Activated B cell treated with CpG ODN at 0.5 μM for 24 hours (primary cell): Measurements from ENCODE around the gene RPL12. TPM values are rescaled to one million over a fixed set of nuclear protein-coding genes. Genes with fewer than 3 reads are reported as not detected.

Source experiments
- ATAC-seq: fragments of 200-7000 bp; cut with Tn5 transposase; one replicate; pipeline ENCODE4 v1.10.0; 2021; ENCODE audit warnings: low read depth, mild to moderate bottlenecking, moderate library complexity
- CTCF ChIA-PET: fragments of 350-600 bp; sonication (Branson Sonifier 250); formaldehyde crosslinking; loops from one replicate; lab custom pipeline; 2021; ENCODE audit warnings: antibody characterized with exemption; lab: Charles Lee
- POLR2A ChIA-PET: fragments of 350-600 bp; sonication (Branson Sonifier 250); formaldehyde crosslinking; loops from one replicate; lab custom pipeline; 2021; ENCODE audit warnings: antibody characterized with exemption; lab: Charles Lee
- DNase-seq: peaks from one replicate; pipeline ENCODE4 v3.0.0; 2022
- H3K27ac Mint-ChIP-seq: one replicate; pipeline ENCODE4 v1.8.0; 2020; ENCODE audit warnings: mixed read lengths
- H3K27me3 Mint-ChIP-seq: one replicate; pipeline ENCODE4 v1.8.0; 2021; ENCODE audit warnings: mixed read lengths
- H3K36me3 Mint-ChIP-seq: one replicate; pipeline ENCODE4 v1.8.0; 2021; ENCODE audit warnings: low read depth, mixed read lengths
- H3K4me1 Mint-ChIP-seq: one replicate; pipeline ENCODE4 v1.8.0; 2021; ENCODE audit warnings: mixed read lengths
- H3K4me3 Mint-ChIP-seq: one replicate; pipeline ENCODE4 v1.8.0; 2020; ENCODE audit warnings: mild to moderate bottlenecking, mixed read lengths
- H3K9me3 Mint-ChIP-seq: one replicate; pipeline ENCODE4 v1.8.0; 2020; ENCODE audit warnings: mixed read lengths
- intact Hi-C: fragments of 100-400 bp; cut with micrococcal nuclease; formaldehyde crosslinking; loops from one replicate; pipeline ENCODE4 v1.15.1; 2024
- total RNA-seq: library from RNA; stranded (reverse); gene quantifications from 2 replicates; pipeline ENCODE4 v1.2.3, GENCODE V29; 2022
- TF ChIP-seq, protein P1 (sequence below): fragments of 200-600 bp; IDR thresholded peaks from one replicate; pipeline ENCODE4 v1.8.0; 2022; ENCODE audit warnings: antibody characterized with exemption, mild to moderate bottlenecking

The RPL12 gene
- 2,278 and 2,307 TPM in 2 replicates for total RNA-seq

DNA sequence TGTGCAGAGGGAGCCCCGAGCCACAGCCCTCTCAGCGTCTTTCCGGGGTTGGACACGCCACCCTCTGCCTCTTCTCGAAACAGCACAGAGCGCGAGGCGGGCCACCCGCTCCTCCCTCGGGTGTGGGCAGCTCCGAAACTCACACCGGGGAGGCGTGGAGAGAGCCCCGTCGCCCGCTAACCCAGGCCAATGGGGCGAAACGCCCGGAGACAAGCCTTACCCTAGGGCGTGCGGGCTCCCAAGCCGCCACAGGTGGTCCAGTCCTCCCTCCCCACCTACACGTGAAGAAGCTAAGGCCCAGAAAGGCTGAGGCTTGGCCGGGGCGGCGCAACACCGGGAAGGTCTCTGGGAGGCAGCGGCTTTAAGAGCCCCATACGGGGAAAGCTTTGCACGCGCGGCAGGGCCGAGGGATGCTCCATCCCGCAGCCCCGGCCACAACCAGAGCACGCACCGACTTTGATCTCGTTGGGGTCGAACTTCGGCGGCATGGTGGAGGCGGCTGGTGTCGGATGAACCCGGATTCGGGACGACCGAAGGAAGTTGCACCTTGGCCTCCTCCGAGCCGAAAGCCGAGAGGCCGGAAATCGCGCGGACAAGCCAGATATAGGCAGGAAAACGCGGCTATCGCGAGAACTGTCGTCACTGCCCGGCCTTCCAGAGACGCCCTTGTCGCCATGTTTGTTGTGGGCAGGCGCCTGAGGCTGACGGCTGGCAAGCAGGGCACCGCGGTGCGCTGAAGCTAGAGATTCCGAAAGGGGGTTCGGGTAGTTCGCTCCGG is at the start of gene RPL12, which contains the start of gene LRSAM1:
Gene RPL12, minus strand, starts transcription at position 577 of the 778 bp plus-strand sequence. Its CDS starts 89 bp downstream, at position 488.
Gene LRSAM1, plus strand, starts transcription at position 681 of the 778 bp plus-strand sequence. CDS start 3,018 bp downstream, outside the sequence.
- H3K27me3 Mint-ChIP-seq: no peaks in the 10 kb centered on the region
- intact Hi-C loops: loop anchor here (1.0 to 5.0 kb wide), 9 partner anchors 27 to 1431 kb away; partner anchors contain the start of genes KYAT1, LRRC8A, PTRH1 and SH2D3C
- peaks cover 65% of the 10 kb centered on the region for H3K36me3 Mint-ChIP-seq
- ATAC-seq (peak; percentile 66), DNase-seq (peak; percentile 99)
- H3K4me3 Mint-ChIP-seq: peak within 1 kb of the TSS; percentile 96
- ChIA-PET POLR2A (interaction anchor here (0.6 to 2.9 kb wide), 40 partner anchors 9 to 1630 kb away, joined by 3 to 44 read pairs (median 6); partner anchors contain the start of genes CDK9, DOLPP1, PIP5KL1 and PTRH1), CTCF (interaction anchor here (1.0 to 1.6 kb wide), 3 partner anchors 226 to 284 kb away, joined by 3 to 4 read pairs (median 4); partner anchors contain the start of gene TOR2A)
- H3K4me1 Mint-ChIP-seq: peaks cover 68% of the 10 kb centered on the region
- H3K9me3 Mint-ChIP-seq: no peaks in the 10 kb centered on the region
- peak within 1 kb of the TSS; percentile 96 for H3K27ac Mint-ChIP-seq
- TF ChIP-seq, protein P1, sequence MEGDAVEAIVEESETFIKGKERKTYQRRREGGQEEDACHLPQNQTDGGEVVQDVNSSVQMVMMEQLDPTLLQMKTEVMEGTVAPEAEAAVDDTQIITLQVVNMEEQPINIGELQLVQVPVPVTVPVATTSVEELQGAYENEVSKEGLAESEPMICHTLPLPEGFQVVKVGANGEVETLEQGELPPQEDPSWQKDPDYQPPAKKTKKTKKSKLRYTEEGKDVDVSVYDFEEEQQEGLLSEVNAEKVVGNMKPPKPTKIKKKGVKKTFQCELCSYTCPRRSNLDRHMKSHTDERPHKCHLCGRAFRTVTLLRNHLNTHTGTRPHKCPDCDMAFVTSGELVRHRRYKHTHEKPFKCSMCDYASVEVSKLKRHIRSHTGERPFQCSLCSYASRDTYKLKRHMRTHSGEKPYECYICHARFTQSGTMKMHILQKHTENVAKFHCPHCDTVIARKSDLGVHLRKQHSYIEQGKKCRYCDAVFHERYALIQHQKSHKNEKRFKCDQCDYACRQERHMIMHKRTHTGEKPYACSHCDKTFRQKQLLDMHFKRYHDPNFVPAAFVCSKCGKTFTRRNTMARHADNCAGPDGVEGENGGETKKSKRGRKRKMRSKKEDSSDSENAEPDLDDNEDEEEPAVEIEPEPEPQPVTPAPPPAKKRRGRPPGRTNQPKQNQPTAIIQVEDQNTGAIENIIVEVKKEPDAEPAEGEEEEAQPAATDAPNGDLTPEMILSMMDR: no peak

DNA sequence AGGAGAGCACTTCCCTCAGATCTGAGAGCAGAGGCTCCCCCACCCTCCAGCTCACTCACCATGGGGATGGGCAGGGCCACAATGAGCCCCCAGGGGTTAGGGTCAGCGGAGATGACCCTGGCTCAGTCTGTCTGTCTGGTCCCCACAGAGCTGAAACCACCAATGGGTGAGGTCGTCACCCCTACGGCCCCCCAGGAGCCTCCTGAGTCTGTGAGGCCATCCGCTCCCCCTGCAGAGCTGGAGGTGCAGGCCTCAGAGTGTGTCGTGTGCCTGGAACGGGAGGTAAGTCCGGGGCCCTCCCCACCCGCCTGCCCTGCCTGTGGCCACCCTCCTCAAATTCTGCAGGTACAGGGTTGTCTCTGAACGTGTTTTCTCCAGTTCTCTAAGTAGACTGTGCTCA is 49.7 kb upstream of the RPL12 start:
- no peaks in the 10 kb centered on the region for H3K4me1 Mint-ChIP-seq
- ChIA-PET CTCF (no interaction called here), POLR2A (interaction anchor here (0.7 kb wide), 1 partner anchor 19 kb away, joined by 4 read pairs; no protein-coding TSS in a partner anchor)
- H3K4me3 Mint-ChIP-seq: no peak overlapping the region
- no peaks in the 10 kb centered on the region for H3K9me3 Mint-ChIP-seq
- DNase-seq (no peak), ATAC-seq (no peak)
- no peaks in the 10 kb centered on the region for H3K27me3 Mint-ChIP-seq
- peaks cover 19% of the 10 kb centered on the region for H3K36me3 Mint-ChIP-seq
- intact Hi-C loops: no loop called here
- TF ChIP-seq, protein P1: no peak
- no peak overlapping the region for H3K27ac Mint-ChIP-seq

DNA sequence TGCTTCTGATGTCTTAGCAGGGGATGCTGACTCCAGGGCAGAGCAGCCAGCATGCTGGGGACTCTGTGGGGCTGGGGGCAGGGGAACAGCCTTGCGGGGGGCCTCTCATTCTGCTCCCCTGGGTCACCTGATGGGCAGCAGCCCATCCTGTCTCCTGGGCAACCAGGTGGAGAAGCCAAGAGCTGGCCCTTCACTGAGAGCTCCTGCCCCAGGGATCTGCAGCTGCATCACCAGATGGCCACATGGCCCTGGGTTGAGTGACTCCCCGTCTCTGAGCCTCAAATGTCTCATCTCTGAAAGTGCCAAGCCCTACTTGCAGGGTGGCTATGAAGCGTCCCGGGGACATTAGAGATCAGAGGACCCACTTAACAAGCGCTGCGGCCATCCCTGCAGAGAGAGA is 49.2 kb upstream of the RPL12 start:
- H3K36me3 Mint-ChIP-seq: peaks cover 24% of the 10 kb centered on the region
- CTCF ChIA-PET: no interaction called here
- POLR2A ChIA-PET: interaction anchor here (0.6 to 0.7 kb wide), 2 partner anchors 19 to 437 kb away, joined by 4 to 5 read pairs; partner anchors contain the start of gene DPM2
- H3K4me3 Mint-ChIP-seq: no peak overlapping the region
- ATAC-seq (no peak), DNase-seq (no peak)
- H3K27me3 Mint-ChIP-seq: no peaks in the 10 kb centered on the region
- TF ChIP-seq, protein P1: no peak
- no peak overlapping the region for H3K27ac Mint-ChIP-seq
- H3K4me1 Mint-ChIP-seq: no peaks in the 10 kb centered on the region
- intact Hi-C loops: no loop called here
- no peaks in the 10 kb centered on the region for H3K9me3 Mint-ChIP-seq

DNA sequence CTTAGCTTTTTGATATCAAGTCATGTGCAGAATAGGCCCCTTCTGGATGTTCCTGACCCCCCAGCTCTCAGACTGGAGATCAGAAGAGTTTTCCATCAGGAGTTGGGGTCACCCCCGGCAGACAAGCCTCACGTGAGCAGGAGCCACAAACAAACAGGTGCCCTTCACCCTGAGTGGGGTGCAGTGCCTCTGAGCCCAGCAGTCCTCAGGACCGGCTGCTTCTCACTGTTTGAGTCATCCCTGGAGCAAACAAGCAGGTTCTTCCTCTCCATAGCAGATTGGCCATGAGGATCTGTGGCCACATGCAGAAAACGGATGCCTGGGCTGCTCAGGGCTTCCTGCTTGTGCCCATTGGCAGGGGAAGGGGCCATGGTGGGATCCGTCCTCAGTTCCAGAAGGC is 47.1 kb upstream of the RPL12 start:
- no peak overlapping the region for H3K4me3 Mint-ChIP-seq
- H3K4me1 Mint-ChIP-seq: no peaks in the 10 kb centered on the region
- ATAC-seq (no peak), DNase-seq (no peak)
- intact Hi-C loops: no loop called here
- no peak overlapping the region for H3K27ac Mint-ChIP-seq
- TF ChIP-seq, protein P1: no peak
- peaks cover 35% of the 10 kb centered on the region for H3K36me3 Mint-ChIP-seq
- no peaks in the 10 kb centered on the region for H3K9me3 Mint-ChIP-seq
- ChIA-PET POLR2A (no interaction called here), CTCF (no interaction called here)
- H3K27me3 Mint-ChIP-seq: no peaks in the 10 kb centered on the region

DNA sequence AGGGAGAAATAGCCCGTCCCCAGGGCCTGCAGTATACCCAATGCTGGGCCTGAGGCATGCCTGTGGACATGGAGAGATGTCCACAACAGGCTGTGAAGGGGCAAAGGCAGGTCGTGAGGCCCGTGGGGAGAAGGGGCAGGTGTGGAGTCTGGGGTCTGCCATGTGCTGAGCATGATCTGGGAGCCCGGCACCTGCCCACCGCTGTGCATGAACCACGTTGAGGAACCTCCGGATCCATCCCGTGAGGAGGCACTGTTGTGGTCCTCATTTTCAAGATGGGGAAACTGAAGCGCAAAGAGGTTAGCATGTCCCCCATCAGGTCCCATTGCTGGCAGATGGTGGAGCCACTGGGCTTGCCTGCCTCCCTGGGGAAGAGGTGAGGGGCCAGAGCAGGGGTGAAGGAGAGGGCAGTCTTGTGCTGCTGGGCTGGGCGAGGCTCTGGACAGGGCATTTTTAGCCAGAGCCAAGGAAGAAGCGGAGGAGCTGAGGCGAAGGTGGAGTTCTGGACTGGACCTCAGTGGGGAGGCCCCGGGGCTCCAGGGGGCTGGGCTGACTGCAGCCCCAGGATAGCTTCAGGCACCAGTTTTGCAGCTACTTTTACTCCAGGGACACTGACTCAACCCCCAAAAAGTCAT is 46.6 kb upstream of the RPL12 start:
- POLR2A ChIA-PET: no interaction called here
- Mint-ChIP-seq H3K4me3 (no peak overlapping the region), H3K4me1 (no peaks in the 10 kb centered on the region), H3K9me3 (no peaks in the 10 kb centered on the region), H3K27me3 (no peaks in the 10 kb centered on the region), H3K36me3 (peaks cover 41% of the 10 kb centered on the region), H3K27ac (no peak overlapping the region)
- ATAC-seq: no peak
- DNase-seq: no peak
- intact Hi-C loops: no loop called here
- TF ChIP-seq, protein P1: no peak
- CTCF ChIA-PET: no interaction called here
